Caco-2 (cell line): ENCODE measurements around the gene LRGUK. TPM values are rescaled to one million over a fixed set of nuclear protein-coding genes. Genes with fewer than 3 reads are reported as not detected.

Source experiments
- BruUV-seq: library from RNA; stranded (reverse); fragments of 400-500 nt; replicated peaks from 2 replicates; lab custom pipeline; 2021; lab: Mats Ljungman, UMichigan
- CTCF ChIA-PET: fragments of 300-600 bp; sonication (Branson Sonifier 250); formaldehyde crosslinking; loops from one replicate; lab custom pipeline; 2022; ENCODE audit warnings: antibody characterized with exemption; lab: Charles Lee
- POLR2A ChIA-PET: fragments of 300-600 bp; sonication (Branson Sonifier 250); formaldehyde crosslinking; loops from one replicate; lab custom pipeline; 2022; ENCODE audit warnings: antibody characterized with exemption; lab: Charles Lee
- DNase-seq, 2 experiments: peaks; one replicate each; pipeline versions ENCODE4 v3.0.0 to v3.0.0-alpha.2; 2020 to 2022
- H3K27me3 ChIP-seq: replicated peaks from 2 replicates; pipeline ENCODE4 v1.6.0; 2011; ENCODE audit warnings: low read length; ENCODE audit not compliant: control insufficient read depth, insufficient read depth
- H3K36me3 ChIP-seq: 2 replicates; pipeline ENCODE4 v1.5.1; 2011; ENCODE audit warnings: low read length; ENCODE audit not compliant: control insufficient read depth, insufficient read depth
- H3K4me1 ChIP-seq: fragments of 250-450 bp; sonication (Bioruptor Pico); 2 replicates; pipeline ENCODE4 v1.5.1; 2020; ENCODE audit warnings: mild to moderate bottlenecking
- H3K4me3 ChIP-seq: 2 replicates; pipeline ENCODE4 v1.5.1; 2011; ENCODE audit warnings: low read depth, mild to moderate bottlenecking, control low read depth, low read length
- H3K9me3 ChIP-seq: fragments of 250-450 bp; sonication (Bioruptor Pico); 2 replicates; pipeline ENCODE4 v1.5.1; 2020; ENCODE audit warnings: mild to moderate bottlenecking, moderate library complexity
- H3K27ac Mint-ChIP-seq: one replicate; pipeline ENCODE4 v1.8.0; 2022; ENCODE audit warnings: mixed read lengths; ENCODE audit not compliant: unreplicated experiment
- H3K27me3 Mint-ChIP-seq: one replicate; pipeline ENCODE4 v1.8.0; 2022; ENCODE audit warnings: mixed read lengths; ENCODE audit not compliant: insufficient read depth, unreplicated experiment
- H3K36me3 Mint-ChIP-seq: one replicate; pipeline ENCODE4 v1.8.0; 2022; ENCODE audit warnings: mild to moderate bottlenecking, mixed read lengths; ENCODE audit not compliant: insufficient read depth, unreplicated experiment
- H3K4me1 Mint-ChIP-seq: one replicate; pipeline ENCODE4 v1.8.0; 2022; ENCODE audit warnings: low read depth, mixed read lengths; ENCODE audit not compliant: unreplicated experiment
- H3K4me3 Mint-ChIP-seq: one replicate; pipeline ENCODE4 v1.8.0; 2022; ENCODE audit warnings: mild to moderate bottlenecking, moderate library complexity, mixed read lengths; ENCODE audit not compliant: unreplicated experiment
- H3K9me3 Mint-ChIP-seq: one replicate; pipeline ENCODE4 v1.8.0; 2022; ENCODE audit warnings: mixed read lengths; ENCODE audit not compliant: unreplicated experiment
- intact Hi-C: fragments of 100-400 bp; cut with micrococcal nuclease; formaldehyde crosslinking; loops from one replicate; pipeline ENCODE4 v1.10.0; 2022; ENCODE audit not compliant: unreplicated experiment
- total RNA-seq: library from RNA; stranded (reverse); gene quantifications from 2 replicates; pipeline ENCODE4 v1.2.3, GENCODE V29; 2022
- TF ChIP-seq, protein P1 (sequence below), 2 experiments: fragments of 200-600 bp in 1 of 2; IDR thresholded peaks; 1 replicate in 1 of 2; 2 replicates in 1 of 2; pipeline versions ENCODE4 v1.5.1 to v1.8.0; 2011 to 2022; ENCODE audit warnings: antibody characterized with exemption in 1 of 2, control low read depth in 1 of 2, inconsistent platforms in 1 of 2, low read depth in 1 of 2, low read length in 1 of 2, mild to moderate bottlenecking in 1 of 2, moderate library complexity in 1 of 2; ENCODE audit not compliant: insufficient read depth in 1 of 2, severe bottlenecking in 1 of 2, unreplicated experiment in 1 of 2

The LRGUK gene
- total RNA-seq, 1 experiment from 2014 or later, result 0.09 TPM

DNA sequence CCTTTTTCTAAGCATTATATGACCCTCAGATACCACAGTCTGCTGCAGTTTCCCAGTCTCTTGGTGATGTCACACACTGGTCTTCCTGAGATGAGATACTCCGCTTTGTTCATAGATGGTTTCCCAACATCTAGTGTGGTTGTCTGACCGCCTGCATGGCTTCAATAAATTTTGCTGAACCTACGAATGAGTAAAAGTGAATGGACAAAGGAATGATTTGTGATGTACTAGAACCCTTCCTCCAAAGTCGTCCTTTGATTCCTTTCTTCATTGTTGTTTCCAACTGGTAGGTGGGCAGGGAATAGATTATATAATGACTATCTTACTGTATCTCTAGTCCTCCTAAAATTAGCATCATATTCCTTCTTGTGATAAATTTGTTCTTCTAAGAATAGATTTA, 107.1 kb downstream of the LRGUK start:
- TF ChIP-seq, protein P1, sequence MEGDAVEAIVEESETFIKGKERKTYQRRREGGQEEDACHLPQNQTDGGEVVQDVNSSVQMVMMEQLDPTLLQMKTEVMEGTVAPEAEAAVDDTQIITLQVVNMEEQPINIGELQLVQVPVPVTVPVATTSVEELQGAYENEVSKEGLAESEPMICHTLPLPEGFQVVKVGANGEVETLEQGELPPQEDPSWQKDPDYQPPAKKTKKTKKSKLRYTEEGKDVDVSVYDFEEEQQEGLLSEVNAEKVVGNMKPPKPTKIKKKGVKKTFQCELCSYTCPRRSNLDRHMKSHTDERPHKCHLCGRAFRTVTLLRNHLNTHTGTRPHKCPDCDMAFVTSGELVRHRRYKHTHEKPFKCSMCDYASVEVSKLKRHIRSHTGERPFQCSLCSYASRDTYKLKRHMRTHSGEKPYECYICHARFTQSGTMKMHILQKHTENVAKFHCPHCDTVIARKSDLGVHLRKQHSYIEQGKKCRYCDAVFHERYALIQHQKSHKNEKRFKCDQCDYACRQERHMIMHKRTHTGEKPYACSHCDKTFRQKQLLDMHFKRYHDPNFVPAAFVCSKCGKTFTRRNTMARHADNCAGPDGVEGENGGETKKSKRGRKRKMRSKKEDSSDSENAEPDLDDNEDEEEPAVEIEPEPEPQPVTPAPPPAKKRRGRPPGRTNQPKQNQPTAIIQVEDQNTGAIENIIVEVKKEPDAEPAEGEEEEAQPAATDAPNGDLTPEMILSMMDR (IDR thresholded peaks at IDR 0.05; ENCODE audit: insufficient read depth in 1 of 2, low read depth in 1 of 2, low read length in 1 of 2, severe bottlenecking in 1 of 2, unreplicated experiment in 1 of 2), result no peak
- BruUV-seq, result no TSS peak
- H3K9me3 Mint-ChIP-seq, result peaks cover 18% of the 10 kb centered on the region
- intact Hi-C loops, result no loop called here
- H3K4me3 Mint-ChIP-seq, result no peak overlapping the region
- H3K4me1 Mint-ChIP-seq, result no peaks in the 10 kb centered on the region
- peaks cover 20% of the 10 kb centered on the region for H3K27me3 Mint-ChIP-seq
- CTCF ChIA-PET, result no interaction called here
- Histone ChIP-seq H3K4me1 (no peaks in the 10 kb centered on the region), H3K27me3 (no peaks in the 10 kb centered on the region), H3K9me3 (peaks cover 8% of the 10 kb centered on the region), H3K36me3 (no peaks in the 10 kb centered on the region), H3K4me3 (no peak overlapping the region)
- no peaks in the 10 kb centered on the region for H3K36me3 Mint-ChIP-seq
- H3K27ac Mint-ChIP-seq, result no peak overlapping the region
- DNase-seq, result no peak
- POLR2A ChIA-PET, result no interaction called here

DNA sequence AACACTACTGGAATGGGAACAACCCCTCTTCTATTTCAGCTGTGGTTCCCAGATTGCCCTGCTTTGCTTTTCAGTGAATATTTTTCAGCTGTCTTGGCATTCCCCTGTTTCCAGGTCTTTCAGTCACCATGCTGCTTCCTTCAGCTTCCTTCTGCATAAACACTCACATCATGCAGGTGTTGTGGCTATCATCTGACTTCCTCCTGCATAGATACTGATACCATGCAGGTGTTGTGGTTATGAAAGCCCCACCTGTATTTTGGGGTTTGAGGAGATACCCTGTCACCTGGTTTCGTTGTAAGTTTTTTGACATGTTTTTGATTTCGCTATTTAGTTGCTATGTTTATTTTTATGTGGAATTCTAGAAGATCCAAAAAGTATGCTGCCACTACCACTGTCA, 118.1 kb downstream of the LRGUK start:
- CTCF ChIA-PET, result no interaction called here
- intact Hi-C loops, result no loop called here
- H3K4me1 Mint-ChIP-seq, result no peaks in the 10 kb centered on the region

DNA sequence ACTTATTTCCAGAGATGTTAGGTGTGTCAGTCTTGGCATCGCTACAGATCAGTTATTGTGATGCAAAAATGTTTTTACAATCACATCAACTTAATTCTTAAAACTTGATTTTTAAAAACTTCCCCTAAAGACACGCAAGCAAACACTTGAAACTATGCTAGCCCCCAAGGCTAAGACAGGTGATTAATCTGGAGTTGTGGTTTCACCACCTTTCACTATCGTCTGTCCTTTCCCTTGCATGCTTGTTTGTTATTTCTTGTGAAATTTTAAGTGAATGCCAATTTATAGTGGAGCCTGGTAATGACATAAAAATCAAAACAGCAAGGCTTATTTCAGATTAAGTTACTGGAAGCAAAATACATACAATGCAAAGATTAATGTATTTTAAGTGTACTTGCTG, 119.2 kb downstream of the LRGUK start:
- H3K27me3 Mint-ChIP-seq, result peaks cover 8% of the 10 kb centered on the region
- H3K27ac Mint-ChIP-seq, result no peak overlapping the region
- Histone ChIP-seq H3K36me3 (no peaks in the 10 kb centered on the region), H3K9me3 (no peaks in the 10 kb centered on the region), H3K4me1 (no peaks in the 10 kb centered on the region), H3K4me3 (no peak overlapping the region), H3K27me3 (no peaks in the 10 kb centered on the region)
- no TSS peak for BruUV-seq
- H3K4me3 Mint-ChIP-seq, result no peak overlapping the region
- H3K4me1 Mint-ChIP-seq, result no peaks in the 10 kb centered on the region
- POLR2A ChIA-PET, result no interaction called here
- CTCF ChIA-PET, result no interaction called here
- no peaks in the 10 kb centered on the region for H3K36me3 Mint-ChIP-seq
- DNase-seq, result no peak
- no peaks in the 10 kb centered on the region for H3K9me3 Mint-ChIP-seq
- intact Hi-C loops, result no loop called here
- TF ChIP-seq, protein P1 (IDR thresholded peaks at IDR 0.05; ENCODE audit: insufficient read depth in 1 of 2, low read depth in 1 of 2, low read length in 1 of 2, severe bottlenecking in 1 of 2, unreplicated experiment in 1 of 2), result no peak

More for the DNA sequence above, 118.1 kb downstream of the LRGUK start:
- no peaks in the 10 kb centered on the region for H3K27me3 ChIP-seq
- H3K36me3 Mint-ChIP-seq, result no peaks in the 10 kb centered on the region
- POLR2A ChIA-PET, result no interaction called here
- H3K36me3 ChIP-seq, result no peaks in the 10 kb centered on the region
- TF ChIP-seq, protein P1 (IDR thresholded peaks at IDR 0.05; ENCODE audit: insufficient read depth in 1 of 2, low read depth in 1 of 2, low read length in 1 of 2, severe bottlenecking in 1 of 2, unreplicated experiment in 1 of 2), result no peak
- H3K9me3 Mint-ChIP-seq, result no peaks in the 10 kb centered on the region
- DNase-seq, result no peak
- H3K27me3 Mint-ChIP-seq, result peaks cover 8% of the 10 kb centered on the region
- H3K4me3 ChIP-seq, result no peak overlapping the region
- H3K4me3 Mint-ChIP-seq, result no peak overlapping the region
- no peaks in the 10 kb centered on the region for H3K9me3 ChIP-seq
- BruUV-seq, result no TSS peak
- H3K4me1 ChIP-seq, result no peaks in the 10 kb centered on the region
- no peak overlapping the region for H3K27ac Mint-ChIP-seq
